Right renal pelvis (tissue), 4 donors: Measurements from ENCODE around the gene MMP28. TPM values are rescaled to one million over a fixed set of nuclear protein-coding genes. Genes with fewer than 3 reads are reported as not detected.
A peak's percentile ranks its signal among the peaks of the same experiment; 100 is the strongest.

Source experiments
- DNase-seq, 4 donors: peaks; one replicate each; pipeline ENCODE4 v3.0.0-alpha.2; 2013; ENCODE audit warnings: low read depth in 4 of 4, low spot score in 3 of 4, missing footprints in 1 of 4
- polyA plus RNA-seq, 4 donors: library from polyadenylated mRNA; unstranded; fragments of 120-200 nt; gene quantifications; one replicate each; pipeline ENCODE4 v1.2.1, GENCODE V29; 2013; ENCODE audit not compliant: insufficient read length in 4 of 4

The MMP28 gene, protein sequence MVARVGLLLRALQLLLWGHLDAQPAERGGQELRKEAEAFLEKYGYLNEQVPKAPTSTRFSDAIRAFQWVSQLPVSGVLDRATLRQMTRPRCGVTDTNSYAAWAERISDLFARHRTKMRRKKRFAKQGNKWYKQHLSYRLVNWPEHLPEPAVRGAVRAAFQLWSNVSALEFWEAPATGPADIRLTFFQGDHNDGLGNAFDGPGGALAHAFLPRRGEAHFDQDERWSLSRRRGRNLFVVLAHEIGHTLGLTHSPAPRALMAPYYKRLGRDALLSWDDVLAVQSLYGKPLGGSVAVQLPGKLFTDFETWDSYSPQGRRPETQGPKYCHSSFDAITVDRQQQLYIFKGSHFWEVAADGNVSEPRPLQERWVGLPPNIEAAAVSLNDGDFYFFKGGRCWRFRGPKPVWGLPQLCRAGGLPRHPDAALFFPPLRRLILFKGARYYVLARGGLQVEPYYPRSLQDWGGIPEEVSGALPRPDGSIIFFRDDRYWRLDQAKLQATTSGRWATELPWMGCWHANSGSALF
- 1 to 10 TPM; 1.3 to 2.2 (median 1.5) TPM for polyA plus RNA-seq

DNA sequence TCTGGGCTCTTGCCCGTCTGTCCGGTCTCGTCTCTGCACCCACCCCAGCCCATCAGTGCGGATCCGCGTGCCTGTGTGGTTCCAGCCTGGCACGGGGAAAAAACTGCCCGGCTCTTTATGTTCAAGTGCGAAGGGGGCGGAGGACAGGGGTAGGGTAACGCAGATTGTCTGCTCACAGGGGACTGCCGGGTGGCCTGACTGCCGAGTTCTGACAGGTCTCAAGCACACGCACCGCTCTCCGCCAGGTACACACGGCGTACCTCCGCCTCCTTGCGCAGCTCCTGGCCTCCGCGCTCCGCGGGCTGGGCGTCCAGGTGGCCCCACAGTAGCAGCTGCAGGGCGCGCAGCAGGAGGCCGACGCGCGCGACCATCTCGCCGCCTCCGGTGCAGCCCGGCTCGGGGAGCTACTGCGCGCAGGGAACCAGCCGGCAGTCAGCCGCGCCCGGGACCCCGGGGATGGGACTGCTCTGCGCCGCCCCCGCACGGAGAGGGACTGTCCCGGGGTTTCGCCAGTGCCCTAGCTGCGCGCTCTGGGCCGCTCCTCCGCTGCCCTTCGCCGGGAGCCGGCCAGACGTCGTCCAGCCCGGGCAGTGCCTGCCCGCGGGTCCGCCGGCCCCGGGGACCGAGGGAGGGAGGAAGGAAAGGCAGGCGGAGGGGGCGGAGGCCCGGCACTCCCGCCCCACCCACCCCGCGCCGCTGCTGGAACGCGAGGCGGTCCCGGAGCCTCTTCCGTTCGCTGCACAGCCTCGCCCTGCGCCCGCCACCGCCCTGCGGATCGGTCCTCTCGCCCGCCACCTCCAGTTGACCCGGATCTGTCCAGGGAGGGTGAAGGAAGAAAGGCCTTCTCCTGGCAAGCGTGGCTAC is at the start of gene MMP28:
MMP28 (minus strand) TSS at position 635 of the 864 bp plus-strand sequence; CDS start at position 371, 264 bp downstream.
- DNase-seq = no peak

DNA sequence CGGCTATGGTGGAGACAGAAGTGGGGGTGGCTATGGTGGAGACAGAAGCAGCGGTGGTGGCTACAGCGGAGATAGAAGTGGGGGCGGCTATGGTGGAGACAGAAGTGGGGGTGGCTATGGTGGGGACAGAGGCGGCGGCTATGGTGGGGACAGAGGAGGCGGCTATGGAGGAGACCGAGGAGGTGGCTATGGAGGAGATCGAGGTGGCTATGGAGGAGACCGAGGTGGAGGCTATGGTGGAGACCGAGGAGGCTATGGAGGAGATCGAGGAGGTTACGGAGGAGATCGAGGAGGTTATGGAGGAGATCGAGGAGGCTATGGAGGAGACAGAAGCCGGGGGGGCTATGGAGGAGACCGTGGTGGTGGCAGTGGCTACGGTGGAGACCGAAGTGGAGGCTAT is 49.1 kb upstream of the MMP28 start:
- DNase-seq = no peak

DNA sequence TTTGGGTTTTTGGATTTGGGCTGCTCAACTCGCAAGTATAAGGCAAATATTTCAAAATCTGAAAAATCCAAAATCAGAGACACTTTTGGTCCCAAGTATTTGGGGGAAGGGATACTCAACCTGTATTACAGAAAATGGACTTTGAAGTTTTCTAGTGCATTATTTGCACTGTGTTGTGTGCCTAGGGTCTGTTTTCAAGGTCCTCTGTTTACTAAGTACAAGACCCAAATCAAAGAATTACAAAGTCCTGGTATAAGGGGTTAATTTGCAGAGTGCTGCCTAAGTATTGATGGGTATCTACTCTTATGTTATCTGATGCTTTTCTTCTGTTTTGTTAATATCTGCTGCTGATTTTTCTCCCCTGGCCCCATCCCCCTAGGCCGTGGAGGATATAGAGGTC is 48.3 kb upstream of the MMP28 start:
- no peak for DNase-seq

DNA sequence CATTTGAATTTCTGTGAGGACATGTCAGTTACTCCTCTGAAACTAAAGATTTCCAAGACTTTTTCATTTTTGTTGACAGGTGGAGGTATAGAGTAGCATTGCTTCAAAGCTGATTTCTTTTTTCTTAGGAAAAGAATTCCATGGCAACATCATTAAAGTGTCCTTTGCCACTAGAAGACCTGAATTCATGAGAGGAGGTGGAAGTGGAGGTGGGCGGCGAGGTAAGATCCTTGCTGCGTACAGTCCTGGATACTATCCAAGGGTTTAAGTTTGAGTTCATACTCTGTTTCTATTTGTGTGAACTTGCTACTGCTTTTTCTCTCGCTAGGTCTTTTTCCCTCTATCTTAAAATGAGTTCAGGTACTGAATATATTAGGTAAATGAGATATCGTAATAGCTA is 46.8 kb upstream of the MMP28 start:
- DNase-seq = no peak

DNA sequence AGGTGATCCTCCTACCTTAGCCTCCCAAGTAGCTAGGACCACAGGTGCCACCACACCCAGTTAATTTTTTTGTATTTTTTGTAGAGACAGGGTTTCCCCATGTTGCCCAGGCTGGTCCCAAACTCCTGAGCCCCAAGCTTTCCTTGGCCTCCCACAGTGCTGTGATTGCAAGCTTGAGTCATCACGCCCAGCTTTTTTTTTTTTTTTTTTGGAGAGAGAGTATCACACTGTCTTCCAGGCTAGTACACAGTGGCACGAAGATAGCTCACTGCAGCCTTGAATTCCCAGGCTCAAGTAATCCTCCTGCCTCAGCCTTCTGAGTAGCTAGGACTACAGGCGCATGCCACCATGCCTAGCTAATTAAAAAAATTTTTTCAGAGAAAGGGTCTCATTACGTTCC is 46.1 kb upstream of the MMP28 start:
- no peak for DNase-seq

DNA sequence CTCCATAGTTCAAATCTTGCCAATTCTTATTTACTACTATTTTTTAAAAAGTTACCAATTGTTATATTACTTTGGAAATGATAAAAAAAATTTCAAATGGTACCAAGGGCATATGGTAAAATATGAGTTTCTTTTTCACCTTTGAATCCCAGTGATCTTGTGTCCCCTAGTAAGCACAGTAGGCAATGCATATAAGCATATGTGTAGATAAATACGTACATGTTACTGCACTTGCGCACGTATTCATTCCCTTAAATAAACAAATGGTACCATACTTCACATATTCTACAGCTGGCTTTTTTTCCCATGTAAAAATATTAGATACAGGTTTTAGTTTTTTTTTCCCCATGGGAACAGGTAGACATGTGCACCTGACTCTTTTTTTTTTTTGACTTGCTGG is 45.7 kb upstream of the MMP28 start:
- DNase-seq = no peak

DNA sequence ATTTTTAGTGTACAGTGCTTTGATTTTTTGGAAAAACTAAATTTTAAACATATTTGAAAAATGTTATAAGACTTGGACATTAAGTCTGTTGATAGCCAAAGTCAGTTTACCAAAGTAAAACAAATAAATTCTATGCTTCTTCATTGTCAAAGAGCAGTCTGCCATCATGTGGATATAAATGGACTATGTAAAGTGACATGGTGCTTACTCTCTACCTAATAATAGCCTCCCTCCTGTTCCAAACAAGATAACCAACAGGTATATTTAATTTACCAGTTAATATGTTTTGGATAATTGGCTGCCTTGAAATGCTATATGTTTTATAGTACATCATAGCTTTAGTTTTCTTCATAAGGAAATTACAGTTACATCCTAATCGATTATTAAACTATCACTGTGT is 29.8 kb upstream of the MMP28 start:
- no peak for DNase-seq

DNA sequence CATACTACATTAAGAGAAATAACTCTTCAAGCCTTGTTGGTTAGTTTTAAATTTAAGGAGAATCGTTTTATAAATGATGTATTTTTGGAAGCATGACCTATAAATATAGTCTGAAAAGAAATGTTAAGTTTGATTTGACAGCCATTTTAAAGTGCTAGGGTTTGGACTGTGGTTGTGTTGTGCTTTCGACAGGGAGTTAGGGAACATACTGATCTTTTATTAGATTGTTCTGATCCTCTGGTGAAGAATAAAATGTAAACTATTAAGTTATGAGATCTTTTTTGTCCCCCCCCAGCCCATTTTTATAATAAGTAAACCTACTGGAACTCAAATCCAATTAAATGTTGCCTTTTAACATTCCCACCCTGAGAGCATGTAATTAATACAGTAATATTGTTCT is 25.9 kb upstream of the MMP28 start:
- DNase-seq = no peak

DNA sequence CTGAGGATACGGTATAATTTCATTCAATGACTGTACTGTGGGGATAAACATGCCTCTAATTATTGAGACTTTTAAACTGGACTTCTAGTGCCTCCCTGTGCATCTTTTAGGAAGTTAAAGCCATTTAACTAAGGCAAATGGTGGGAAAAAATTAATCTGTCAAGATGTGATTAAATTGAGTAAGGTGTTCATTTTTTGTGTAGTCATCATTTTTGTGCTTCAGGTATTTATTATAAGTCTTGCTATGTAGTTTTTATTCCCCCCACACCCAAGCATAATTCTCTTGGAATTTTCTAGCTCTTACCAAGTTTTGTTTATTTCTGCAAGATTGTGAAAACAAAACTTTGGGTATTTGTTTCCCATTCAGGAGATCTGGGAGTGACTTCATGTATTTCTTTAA is 24.0 kb upstream of the MMP28 start:
- DNase-seq = no peak

DNA sequence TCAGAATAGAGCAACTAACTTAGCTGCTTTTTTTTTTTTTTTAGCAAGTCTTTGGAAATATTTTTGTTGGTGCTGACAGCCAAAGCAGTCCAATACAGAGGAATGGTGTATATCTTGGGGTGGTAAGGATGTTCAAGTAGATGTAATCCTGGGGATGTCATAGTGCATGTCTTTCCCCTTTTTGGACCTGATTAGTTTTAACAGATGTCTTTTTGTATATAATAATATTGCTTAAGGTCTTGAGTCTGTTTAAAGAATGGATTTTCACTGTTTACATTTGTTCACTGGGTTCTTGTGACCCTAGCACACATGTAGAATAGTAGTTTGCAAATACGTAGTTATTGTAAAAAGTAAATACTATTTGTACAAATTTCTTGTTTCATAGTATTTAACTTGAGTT is 21.8 kb upstream of the MMP28 start:
- no peak for DNase-seq

DNA sequence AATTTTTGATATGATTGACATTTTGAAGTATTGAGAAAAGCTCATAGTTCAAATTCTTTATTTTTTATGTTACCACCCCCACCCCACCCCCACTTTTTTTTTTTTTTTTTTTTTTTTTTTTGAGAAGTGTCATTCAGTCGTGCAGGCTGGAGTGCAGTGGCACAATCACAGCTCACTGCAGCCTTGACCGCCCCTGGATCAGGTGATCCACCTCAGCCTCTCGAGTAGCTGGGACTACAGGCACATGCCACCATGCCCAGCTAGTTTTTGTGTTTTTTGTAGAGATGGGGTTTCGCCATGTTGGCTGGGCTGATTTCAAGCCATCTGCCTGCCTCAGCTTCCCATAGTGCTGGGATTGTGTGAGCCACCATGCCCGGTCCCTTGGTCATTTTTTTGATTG is 21.3 kb upstream of the MMP28 start:
- no peak for DNase-seq

DNA sequence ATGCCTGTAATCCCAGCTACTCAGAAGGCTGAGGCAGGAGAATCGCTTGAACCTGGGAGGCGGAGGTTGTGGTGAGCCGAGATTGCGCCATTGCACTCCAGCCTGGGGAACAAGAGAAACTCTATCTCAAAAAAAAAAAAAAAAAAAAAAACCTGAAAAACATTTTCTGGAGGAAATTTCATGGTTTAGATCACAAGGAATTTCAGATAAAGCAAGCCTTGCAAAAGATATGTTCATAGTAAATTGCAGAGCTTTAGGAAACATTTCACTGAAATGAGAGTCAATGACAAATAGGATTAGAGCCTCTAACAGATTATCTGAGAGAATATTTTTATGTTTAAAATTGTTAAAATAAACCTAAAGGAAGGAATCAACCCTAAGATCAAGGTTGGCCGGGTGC is 17.0 kb upstream of the MMP28 start:
- no peak for DNase-seq

DNA sequence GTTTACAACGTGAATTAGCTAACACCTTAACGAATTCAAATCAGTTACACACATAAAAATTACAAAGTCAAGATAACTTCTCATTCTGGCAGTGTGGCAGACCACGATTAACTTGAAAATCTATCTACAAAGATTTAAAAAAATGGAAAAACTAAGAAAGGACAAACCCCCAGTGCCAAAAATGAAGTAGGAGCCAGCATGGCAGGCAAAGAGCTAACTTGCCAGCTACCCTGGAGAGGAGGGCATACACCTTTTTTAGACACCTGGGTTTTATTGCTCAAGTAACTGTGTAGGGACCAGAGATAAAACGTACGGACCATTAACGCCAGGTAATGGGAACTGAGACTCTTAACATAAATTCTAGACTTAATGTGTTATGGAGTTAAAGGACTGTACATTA is 16.3 kb upstream of the MMP28 start:
- no peak for DNase-seq

DNA sequence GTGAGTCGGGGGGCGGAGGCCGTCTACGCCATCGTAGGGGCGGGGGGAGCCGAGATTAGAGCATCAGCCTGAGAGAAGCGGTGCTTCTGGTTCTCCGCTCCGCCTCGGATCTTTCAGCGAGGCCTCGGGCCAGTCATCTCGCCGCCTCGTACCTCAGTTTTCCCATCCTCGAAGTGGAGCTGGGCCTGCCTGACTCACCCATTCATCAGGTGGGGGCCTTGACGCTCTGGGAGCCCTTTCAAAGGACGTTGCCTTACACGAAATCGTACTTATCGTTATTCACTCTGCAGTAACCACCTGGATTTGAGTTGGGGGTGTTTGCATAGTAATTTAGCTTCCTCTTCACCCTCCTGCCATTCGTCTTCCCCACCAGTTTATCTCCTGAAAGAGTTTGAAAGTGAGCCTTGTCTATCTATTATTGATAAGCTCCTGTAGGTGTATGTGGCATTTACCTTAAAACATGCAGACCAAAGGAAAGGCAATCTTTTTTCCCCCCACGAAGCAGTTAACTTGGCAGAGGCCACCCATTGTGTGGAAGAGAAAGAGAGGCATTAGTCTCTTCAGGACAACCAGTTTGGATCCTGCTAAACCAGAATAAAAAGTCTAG is 14.5 kb upstream of the MMP28 start:
- no peak for DNase-seq

DNA sequence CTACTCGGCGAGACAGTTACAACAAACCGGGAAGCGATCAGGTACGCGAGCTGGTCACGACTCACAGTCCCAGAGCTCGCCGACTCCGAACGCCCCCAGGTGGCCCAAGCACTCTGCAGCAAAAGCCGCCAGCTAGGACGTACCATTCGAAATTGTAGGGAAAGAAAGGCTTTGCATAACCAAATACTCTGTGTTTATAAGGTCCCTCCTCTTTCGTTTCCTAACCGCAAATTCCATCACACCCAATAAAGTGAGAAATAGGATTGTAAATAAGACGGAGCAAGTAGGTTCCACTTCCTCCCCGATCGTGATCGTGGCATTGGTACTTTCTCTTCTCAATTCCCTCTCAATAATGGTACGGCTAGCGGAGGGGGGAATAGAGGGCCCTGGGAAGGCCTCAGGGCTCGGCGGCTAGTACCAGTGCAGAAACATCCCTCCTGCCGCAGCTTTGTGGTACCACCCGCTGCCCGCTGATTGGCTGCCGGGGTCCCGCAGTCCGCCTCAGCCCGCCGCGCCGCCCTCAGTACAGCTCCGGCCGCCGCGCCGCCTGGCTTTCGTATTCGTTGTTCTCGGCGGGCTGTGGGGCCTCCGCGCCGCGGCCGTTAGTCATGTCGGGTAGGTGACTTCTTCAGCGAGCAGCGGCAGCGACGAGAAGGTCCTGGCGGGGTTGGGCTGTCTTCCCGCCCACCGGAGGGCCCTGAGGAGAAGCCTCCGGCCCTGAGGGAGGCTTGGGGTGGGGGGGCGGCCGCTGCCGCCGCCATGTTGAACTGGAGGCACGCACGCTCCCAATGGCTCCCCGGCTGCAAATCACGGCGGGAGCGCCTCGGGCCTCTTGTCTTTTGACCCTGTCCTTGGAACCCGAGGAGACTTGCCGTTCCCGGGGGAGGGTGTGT is 13.8 kb upstream of the MMP28 start, which contains the start of gene TAF15:
TAF15 (plus strand) TSS at position 523 of the 893 bp plus-strand sequence; CDS start at position 609, 86 bp downstream.
- DNase-seq = peak; percentile 88 to 96 (median 92)

DNA sequence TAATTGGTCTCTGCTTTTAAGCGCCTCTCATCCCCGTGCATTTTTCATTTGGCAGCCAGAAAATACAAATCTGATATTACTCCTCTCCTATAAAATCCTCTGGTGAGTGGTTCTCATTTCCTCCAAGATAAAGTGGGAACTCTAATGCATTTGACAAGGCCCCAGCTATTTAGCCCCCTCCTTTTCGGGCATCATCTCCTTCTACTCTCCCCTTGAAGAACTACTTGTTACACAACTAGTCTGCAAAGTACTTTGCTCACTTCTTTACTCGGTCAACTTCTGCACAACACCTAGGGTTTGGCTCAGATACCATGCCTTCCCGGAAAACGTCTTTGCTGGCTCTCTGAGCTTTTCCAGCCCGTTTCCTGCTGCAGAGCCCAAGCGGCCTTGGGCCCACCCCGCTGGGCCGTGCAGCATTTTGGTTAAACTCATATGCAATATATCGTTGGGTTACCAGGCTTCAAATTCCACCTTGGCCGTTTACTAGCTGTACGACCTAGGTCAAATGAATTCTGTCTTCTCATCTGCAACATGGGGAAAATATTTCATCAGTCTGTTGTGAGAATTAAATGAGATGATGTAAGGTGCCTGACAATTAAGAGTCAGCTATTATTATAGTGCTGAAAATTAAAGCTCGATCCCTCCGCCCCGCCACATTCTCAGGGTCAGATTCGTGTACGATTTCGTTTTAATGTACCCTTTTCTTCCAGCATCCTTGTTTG is 13.0 kb upstream of the MMP28 start:
- no peak for DNase-seq

DNA sequence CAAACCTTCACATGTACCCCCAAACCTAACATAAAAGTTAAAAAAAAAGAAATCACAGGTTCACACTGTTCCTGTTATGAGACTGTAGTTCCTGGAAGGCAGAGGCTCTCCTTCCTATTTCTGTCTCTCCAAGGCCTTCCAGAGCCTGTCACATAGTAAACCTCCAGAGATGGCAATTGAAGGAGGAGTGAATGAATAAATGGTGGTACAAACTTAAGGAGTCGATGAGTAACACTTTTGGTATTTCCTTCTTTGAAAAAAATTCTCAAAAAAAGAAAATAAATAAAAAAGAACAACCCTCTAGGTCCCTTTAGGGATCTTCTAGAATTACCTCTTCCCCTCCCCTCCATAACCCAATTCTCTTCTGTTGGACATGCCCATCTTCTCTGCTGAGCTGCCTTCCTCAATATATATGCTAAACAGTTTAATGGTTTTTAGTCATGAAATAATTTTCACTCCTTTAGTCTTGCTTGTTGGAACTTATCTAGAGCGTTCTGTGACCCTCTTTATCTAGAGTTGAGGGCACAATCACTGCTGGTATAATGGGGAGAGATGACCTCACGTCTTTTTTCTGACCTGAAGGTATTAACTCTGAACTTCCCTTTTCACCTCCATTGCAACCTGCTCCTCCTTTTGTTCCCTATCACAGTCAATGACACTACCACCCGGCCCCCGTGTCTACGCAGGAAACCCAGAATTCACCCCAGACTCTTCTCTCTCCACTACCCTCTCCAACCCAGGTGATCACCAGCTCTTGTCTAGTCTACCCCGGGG is 12.1 kb upstream of the MMP28 start:
- DNase-seq = no peak

DNA sequence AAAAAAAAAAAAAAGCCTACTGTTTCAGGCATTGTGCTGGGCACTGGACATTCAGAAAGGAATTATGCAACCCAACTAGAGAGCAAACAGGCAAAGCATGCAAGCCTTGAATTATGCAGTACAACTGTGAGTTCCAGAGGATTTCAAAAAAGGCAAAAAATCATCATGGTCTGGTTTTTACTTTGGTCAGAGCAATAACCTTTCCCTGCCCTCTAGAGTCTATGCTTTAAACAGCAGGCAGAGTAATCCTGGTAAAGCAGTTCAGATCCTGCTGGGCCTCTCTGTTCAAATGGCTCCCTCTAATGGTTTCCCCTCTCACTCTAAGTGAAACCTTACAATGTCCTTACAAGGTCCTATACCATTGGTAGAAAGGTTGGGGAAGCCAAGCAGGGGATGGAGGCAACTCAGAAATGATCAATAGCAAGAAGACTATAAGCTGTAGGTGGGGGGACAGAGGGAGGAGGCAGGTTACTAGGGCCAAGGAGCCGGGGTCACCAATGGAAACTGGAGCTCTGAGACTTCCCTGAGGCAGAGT is 9.3 kb upstream of the MMP28 start:
- peak in 2 of 4 donors; percentile 63 to 64 for DNase-seq
